GM15510 (cell line): ENCODE measurements around the gene DNAJB13.

Experiments
- POLR2A ChIP-seq: IDR thresholded peaks from 3 replicates; pipeline ENCODE4 v1.6.1; 2011; ENCODE audit warnings: borderline replicate concordance; ENCODE audit not compliant: insufficient read length; ENCODE audit errors: extremely low read depth

The DNAJB13 gene

DNA sequence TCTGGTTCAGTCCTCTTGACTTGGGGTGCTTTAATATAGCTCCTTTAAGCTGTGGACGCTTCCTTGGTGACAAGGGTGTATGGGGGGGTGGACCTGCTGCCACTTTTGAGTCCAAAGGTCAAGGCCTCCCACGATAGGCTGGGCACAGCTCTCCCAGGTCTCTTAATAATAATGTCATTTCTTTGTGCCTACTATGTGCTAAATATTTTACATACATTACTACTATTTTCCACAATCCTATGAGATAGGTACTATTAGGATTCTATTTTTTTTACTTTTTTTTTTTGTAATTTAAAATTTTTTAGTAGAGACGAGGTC is 58.4 kb downstream of the DNAJB13 start:
- TF ChIP-seq POLR2A: no peak

DNA sequence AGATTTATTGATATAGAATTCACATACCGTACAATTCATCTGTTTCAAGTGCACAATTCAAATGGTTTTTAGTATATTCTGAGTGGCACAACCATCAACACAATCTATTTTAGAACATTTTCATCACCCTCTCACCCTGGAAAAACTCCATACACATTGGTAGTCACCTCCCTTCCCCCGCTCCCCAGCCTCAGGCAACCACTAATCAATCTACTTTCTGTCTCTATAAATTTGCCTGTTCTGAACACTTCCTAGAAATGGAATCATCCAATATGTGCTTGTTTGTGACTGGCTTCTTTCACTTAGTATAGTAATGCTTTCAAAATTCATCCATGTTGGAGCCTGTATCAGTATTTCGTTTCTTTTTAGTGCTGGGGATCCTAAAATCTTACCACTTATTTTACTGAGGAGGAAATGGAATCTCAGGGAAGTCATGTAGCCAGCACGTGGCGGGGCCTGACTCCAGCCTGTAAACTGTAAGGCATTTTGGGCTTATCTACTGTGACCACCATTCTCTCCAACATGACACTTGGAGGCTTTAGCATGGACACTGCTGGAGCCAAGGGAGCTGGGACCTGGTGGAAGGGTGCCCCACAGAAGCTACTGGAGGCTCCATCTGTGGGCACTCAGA is 59.0 kb downstream of the DNAJB13 start:
- TF ChIP-seq POLR2A: no peak

DNA sequence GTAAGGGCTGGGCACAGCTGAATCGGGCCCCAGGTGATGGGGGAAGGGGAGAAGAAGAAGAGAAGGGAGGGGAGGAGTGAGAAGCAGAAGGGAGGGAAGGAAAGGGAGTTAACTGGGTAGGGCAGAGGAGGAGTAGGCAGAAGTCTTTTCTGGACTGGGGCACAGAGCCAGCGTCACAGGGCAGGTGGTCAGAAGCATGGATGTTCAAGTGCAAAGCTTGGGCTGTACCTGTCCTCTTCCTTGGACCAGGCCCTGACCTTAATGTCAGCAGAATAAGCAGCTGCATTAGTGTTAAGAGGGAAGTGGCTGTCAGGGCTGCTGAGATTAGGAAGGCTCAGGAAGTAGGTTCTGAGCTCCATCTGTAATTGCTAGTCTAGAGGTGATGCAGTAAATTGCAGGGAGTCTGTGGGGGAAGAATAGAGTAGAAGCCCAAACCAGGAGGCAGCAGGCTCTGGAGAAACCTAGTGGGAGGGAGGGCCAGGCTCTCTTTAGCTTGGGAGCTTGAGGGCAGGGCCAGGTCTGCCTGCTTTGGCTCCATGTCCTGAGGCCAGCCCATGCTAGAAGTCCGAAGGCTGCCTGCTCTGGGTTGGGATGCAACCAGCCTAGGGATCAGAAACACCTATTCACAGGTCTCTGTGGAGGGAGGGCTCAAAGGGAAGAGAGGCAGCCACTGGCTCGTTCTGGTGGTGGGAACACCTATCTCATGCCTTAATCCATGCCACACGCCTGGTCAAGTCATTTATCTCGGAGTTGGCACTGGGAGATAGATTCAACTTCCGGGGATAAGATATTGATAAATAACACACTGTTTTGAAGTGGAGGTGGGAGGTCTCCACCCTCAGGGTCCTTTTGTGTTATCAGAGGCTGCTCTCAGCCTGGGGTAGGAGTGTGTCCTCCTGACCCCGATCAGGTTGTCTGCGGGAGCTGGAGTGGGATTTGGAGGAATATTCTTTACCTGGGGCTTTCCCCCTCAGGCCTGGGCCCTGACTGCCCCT is 59.8 kb downstream of the DNAJB13 start:
- TF ChIP-seq POLR2A: no peak

DNA sequence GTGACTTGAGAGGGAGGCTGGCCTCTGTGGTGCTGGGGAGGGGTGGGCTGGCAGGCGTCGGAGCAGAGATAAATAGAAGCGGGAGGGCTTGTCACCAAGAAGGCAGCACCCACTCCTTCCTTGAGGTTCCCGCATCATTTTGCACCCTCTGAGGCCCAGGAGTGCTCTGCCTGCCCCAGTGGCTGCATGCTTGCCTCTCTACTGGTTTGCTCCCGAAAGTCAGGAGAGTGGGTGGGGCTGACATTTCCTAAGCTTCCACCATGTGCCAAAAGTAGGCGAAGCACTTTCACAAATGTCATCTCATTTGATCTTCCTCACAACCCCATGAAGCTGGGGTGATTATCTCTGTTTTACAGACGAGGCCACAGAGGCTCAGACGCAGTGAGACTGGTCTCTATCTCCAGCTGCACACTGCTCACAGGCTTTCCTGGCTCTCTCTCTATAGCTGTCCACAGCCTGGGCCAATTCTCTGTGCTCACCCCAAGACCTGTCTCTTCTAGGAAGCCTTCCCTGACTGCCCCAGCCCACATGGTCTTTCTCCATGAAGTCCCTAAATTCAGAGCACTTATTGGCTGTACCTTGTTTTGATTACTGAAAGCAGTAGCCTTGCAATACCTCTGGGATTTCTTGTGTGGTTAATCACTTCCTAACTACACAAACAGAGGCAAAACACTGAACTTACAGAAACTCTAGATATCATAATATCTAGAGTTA is 60.7 kb downstream of the DNAJB13 start:
- no peak for TF ChIP-seq POLR2A

DNA sequence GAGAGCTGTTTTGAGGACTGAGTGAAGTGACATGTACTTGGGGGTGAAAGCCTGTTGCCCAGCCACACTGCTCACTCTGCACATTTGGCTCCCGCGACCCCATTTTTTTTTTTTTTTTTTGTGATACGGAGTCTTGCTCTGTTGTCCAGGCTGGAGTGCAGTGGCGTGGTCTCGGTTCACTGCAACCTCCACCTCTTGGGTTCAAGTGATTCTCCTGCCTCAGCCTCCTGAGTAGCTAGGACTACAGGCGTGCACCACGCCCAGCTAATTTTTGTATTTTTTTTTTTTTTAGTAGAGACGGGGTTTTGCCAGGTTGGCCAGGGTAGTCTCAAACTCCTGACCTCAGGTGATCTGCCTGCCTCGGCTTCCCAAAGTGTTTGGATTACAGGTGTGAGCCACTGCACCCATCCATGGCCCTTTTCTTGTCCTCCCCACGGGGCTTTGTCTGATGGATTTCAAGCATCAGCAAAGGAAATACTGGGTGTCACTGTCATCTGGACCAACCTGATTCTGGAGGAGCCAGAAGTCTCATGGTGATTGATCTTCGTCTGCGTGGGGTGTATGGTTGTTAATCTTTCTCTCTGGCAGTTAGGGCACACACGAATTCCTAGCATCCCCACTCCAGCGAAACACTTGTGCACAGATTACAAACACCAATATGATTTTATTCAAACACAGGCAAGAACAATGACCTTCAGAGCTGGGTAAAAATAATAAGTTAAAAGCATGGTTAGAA is 61.4 kb downstream of the DNAJB13 start:
- TF ChIP-seq POLR2A: no peak

DNA sequence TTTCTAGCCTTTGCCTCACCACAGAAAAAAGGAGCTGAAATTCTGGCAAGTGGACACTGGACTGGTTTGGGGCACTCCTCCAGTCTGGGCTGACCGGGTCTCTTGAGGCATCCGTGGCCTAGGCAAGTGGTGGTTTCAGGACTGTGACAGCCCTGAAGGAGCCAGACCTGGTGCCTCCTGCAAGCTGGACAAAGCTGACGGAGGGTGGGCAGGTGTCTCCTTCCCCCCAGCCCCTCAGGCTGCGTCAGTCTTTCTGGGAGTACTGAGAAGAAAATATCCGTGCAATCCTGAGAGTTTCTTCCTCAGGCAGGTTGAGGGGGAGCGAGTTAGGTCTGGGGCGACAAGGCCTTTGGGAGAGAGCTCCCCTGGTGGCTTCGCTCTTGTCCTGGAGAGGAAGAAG is 62.3 kb downstream of the DNAJB13 start:
- TF ChIP-seq POLR2A: no peak

DNA sequence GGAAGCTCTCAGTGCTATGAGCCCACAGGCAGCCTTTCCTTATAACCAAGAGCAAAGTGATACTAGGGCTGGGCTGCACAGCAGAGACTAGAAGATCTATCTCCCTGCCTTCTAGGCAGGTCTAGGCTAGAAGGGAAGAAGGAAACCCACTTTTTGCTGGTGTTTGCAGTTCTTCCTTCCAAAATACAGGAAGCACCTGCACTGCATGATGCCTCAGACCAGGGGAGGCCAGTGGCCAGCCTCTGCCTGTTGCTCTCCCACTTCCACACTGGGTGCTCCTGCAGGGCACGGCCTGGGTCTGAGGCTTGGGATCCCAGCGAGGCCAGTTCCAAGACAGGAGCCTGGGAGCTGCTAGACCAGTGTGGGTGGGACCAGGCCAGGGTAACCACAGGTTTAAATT is 64.1 kb downstream of the DNAJB13 start:
- TF ChIP-seq POLR2A: no peak

DNA sequence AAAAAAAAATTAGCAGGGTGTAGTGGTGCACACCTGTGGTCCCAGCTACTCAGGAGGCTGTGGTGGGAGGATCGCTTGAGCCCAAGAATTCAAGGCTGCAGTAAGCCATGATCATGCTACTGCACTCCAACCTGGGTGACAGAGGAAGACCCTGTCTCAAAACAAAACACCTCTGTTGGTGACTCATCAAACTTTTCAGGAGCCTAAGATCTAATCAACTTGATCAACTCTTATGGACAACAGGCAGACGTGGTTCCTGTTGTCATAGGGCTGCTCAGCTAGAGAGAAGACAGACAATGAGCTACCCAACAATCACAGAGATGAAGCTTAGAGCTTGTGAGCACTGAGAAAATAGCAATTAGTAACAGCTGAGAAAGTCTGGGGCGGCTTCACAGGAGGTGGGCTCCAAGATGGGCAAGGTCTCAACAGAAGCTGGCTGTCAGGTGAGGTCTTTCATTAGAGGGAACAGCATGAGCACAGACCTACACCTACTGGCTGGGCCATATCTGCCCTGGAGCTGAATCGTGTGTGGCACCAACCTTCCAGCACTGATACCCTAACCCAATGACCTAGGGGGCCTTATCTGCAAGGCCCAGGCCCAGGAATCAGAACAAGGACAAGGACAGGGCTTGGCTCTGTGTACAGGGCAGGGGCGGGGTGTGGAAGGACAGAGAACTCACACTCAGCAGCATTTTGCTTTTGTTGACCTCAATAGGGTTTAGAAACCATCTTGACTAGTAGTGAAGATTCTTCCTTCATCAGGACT is 65.3 kb downstream of the DNAJB13 start:
- TF ChIP-seq POLR2A: no peak

DNA sequence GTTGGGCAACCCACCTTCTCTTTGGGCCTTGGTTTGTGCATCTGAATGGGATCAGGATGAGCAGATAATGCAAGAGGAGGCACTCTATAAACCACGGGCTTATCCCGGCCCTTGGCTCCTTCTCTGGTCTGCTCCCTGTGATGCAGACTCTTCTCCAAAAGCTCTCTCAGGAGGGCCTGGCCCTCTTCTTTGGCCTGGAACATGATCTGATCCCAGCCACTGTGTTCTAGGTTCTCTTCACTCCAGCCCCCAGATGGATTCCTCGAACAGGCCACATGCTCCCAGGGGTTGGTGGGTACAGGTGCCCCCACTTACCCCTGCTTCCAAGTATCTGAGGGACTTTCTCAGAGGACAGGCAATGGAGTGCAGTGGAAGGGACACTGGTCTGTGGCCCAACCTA is 66.8 kb downstream of the DNAJB13 start:
- no peak for TF ChIP-seq POLR2A

DNA sequence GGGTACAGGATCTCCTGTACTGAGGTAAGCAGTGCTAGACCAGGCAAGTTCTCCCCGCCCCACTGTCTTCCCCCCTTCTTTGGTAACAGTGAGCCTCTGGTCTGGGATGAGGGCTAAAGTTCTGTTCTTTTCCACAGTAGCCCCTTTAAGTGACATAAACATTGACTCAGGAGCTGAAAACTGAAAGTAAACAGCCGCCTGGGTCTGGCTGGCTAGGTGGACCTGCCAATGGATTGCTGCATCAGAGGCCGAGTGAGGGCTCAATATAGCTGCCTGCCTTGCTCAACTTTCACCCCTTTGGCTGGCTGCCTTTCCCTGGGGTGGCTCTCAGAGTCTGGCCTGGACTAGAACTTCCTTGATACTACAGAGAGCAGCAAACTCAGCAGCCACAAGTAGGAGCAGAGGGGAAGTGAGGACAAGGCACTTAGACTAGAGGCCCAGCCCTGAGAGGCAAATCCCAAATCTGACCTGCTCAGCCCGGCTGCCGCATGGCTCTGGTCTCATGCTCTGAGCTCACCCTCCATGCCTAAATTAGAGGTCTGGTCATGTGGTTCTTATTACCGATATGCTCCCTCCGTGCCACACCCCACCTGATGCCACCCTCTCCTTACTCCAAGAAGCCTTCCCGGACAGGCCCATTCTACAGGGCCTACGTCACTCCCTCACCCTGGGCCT is 67.6 kb downstream of the DNAJB13 start:
- TF ChIP-seq POLR2A: no peak

DNA sequence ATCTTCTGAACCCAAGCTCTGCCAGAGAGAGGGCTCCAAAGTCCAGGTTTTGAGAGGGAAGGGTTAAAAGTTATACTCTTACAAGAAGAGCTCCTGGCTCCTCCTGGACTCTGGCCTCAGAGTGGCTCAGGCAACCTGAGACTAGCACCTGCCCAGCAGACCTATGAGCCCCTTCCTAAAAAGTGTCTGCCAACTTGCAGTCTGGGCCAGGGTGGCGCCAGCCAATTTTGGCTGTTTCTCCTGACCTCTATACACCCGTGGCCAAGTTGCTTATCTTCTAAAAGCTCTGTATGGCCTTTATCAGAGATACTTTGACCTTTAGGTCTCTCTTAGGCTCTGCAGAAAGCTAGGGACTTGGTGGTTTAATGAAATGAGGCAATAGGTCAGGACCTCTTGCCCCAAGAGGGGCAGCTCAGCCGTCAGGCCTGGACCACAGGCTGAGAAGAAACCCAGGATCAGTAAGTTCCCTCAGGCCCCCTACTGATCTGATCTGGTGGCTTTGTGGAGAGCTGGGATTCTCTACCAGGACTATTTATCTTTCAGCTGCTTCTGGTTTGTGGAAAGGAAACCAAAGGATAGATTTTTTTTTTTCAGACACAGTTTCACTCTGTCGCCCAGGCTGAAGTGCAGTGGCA is 68.4 kb downstream of the DNAJB13 start:
- TF ChIP-seq POLR2A: no peak

DNA sequence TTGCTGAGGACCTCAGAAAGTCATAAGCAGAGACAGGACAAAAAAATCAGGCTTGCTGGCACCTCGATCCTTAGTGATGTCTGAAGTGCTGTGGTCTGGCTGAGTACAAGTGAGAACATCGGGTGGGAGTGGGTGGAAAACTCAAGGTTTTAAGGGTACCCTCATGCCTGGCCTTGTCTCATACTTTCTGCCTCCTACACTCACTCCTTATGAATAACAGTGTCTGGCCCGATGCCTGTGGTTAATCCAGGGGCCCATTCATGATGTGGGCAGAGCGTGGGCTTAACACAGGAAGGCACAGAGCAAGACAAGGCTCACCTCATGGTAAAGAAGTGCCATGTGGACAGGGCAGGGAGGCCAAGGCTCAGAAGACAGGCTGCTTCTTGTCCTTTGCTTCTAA is 69.0 kb downstream of the DNAJB13 start:
- TF ChIP-seq POLR2A: no peak
